ENCODE results near the gene CALB2.

- TF ChIP-seq CTCF (IDR thresholded peaks at IDR 0.05) = no peak
- no peak for TF ChIP-seq POLR2AphosphoS5 (IDR thresholded peaks at IDR 0.05)
Observed at GRCh38 chr16:71376465-71377157, 18.1 kb downstream of the CALB2 start.
